HG02938 (cell line): ENCODE results near the gene SORL1.

Source experiments
- ATAC-seq: cut with Tn5 transposase; IDR thresholded peaks from one replicate; pipeline ENCODE4 v1.9.1; 2021; ENCODE audit warnings: mild to moderate bottlenecking, moderate library complexity; ENCODE audit not compliant: unreplicated experiment

The SORL1 gene

GRCh38 chr11:121427400-121427744 lies 24.7 kb upstream of the SORL1 start:
- ATAC-seq, result no peak

GRCh38 chr11:121429556-121429955 lies 22.6 kb upstream of the SORL1 start:
- no peak for ATAC-seq

DNA sequence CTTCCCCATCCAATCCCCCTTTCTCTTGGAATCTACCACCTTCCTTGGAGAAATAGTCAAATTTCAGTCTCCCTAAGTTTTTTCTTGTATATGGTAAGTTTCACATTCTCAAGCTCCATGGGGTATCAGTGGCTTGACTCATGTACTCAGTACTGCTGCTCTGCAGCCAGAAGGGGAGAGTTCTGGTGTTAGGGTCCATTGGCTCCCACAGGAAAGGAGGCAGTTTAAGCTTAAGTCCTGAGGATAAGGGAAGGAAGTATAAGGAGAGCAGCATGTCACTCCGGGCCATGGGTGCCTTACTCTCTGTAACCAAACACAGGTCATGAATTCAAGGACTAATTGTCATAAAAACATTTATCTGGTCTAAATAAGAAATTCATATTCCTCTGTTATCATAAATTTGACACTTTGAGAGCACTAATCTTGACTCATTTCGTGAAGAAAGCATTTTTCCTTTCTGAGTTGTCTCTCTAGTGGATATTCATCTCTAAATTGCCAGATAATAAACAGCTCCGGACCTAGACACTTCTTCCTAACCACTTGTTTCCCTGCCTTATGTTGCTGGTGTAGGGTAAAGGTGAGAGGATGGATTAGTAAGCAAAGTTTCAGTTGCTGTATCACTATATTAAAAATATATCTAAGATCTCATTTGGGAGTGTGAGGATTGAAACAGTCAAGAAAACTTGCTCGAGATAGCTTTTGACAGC lies 20.1 kb upstream of the SORL1 start:
- no peak for ATAC-seq

- ATAC-seq, result no peak
Measured at GRCh38 chr11:121435132-121435531, 17.0 kb upstream of the SORL1 start.

DNA sequence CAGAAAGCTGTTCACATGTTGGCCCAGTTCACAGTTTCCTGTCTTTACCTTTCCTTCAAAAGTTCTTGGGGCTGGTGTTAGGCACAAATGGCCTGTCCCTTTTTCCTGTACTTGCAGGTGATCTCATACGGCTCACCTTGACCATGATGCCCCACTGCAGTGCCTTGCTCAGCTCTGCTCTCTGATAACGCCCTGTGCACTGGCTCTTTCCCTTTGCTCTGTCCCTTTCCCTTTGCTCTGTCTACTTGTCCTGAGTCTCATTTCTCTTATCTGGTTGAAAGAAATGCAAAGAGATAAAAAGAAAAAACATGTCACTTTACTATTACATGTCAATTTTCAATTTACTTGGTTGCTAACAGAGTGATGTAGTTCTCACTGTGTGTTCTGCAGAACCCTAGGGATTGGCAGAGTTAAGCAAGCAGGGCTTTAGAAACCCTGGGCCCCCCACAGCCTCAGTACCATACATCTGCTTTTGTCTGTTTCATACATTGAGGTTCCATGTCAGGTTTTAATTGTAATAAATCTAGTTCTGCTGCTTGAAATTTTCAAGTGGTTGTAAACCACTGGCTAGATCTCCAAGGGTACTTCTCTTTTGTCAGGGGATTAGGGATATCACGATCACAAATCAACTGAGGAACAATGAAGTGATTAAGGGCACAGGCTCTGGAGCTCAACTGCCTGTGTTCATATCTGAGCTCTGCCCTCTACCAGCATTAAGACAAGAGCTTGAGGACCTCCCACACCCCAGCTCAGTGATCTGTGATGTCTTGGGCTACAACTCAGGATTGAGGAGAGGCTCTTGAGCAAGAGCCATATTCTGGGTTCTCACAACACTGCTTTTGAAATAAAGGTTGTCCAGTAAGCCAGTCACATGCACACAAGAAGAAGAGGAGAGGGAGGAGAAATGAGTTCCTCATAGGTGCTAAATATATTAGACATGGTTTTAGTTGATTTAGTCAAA lies 16.3 kb upstream of the SORL1 start:
- ATAC-seq, result no peak

- ATAC-seq, result no peak
Measured at GRCh38 chr11:121437018-121437685, 15.0 kb upstream of the SORL1 start.

GRCh38 chr11:121437686-121438078 lies 14.4 kb upstream of the SORL1 start:
- no peak for ATAC-seq

DNA sequence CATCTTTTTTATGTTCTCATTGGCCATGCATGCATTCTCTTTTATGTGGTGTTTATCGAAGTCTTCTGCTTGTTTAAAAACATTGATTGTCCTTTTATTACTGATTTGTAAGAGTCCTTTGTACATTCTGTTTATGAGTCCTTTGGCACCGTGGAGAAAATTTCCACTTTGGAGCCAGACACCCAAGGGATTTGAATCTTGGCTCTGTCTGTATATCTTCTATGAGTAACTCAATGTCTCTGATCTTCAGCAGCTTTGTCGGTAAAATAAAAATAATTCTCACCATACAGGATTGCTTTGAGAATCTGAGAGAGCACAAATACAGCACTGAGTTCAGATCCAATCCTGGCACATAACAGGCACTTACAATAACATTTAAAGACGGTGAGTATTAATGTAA lies 12.8 kb upstream of the SORL1 start:
- ATAC-seq, result no peak

- ATAC-seq, result no peak
Measured at GRCh38 chr11:121439759-121440158, 12.4 kb upstream of the SORL1 start.

DNA sequence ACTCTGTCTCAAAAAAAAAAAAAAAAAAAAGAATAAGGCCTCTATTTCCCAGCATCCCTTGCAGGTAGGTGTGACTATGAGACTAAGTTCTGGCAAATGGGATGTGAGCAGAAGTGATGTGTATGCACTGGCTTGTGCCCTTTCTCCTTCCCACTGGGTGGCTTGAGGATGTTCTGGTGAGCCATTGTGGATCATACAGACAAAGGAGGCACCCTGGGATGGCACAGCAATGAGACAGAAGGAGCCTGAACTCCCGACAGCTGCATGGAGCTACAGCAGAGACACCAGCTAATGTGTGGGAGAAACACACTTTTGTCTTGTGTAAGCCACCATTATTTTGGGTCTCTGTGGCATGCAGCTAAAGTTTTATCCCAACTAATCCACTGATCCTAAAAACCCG lies 10.6 kb upstream of the SORL1 start:
- ATAC-seq, result no peak

- ATAC-seq, result no peak
Measured at GRCh38 chr11:121443688-121444275, 8.3 kb upstream of the SORL1 start.

- no peak for ATAC-seq
Measured at GRCh38 chr11:121444526-121444925, 7.6 kb upstream of the SORL1 start.

- ATAC-seq, result peak; percentile 4
Measured at GRCh38 chr11:121445071-121445768, 6.9 kb upstream of the SORL1 start.

GRCh38 chr11:121446752-121447156 lies 5.4 kb upstream of the SORL1 start:
- no peak for ATAC-seq

GRCh38 chr11:121448011-121448410 lies 4.1 kb upstream of the SORL1 start:
- no peak for ATAC-seq

DNA sequence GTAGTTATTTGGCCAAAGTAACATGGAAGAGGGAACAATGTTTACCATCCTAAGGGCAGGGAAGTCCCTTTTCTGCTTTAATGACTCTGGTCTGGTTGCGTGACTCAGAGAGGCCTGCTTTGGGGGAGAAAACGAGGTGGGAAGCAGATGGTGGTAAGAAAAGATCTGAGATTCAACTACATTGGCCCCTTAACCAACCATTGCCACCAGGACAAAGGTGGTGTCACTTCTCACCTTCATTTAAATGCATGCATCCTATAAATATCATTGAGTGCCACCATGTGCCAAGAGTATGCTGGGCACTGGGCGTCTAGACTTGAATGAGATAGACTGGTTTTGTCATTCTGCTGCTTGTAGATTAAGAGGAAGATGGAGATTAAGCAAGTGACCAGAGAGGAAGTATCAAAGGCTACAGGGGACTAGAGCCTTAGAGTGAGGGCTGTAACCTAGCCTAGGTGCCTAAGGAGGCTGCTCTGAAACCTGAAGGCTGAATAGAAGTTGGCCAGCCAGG lies 3.6 kb upstream of the SORL1 start:
- ATAC-seq, result no peak

GRCh38 chr11:121449123-121449522 lies 3.0 kb upstream of the SORL1 start:
- no peak for ATAC-seq

DNA sequence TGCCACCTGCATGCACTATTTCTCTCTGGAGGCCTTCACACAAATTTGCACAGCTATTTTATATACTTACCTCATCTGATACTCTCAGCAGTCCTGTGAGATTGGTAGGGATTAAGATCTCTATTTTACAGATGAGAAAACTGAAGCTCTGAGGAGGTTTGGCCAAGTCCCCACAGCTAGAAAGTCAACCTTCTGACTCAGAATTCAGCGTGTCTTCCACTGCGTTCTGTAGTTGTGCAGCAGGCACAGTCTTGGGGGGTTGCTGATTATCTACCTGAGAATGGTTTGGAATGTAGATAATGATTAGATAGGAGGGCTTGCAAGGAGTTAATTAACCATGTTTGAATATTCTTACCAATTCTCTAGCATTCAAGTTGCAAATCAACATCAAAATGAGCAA lies 2.5 kb upstream of the SORL1 start:
- ATAC-seq, result no peak

GRCh38 chr11:121450401-121450800 lies 1.7 kb upstream of the SORL1 start:
- no peak for ATAC-seq

GRCh38 chr11:121451178-121451985 lies 732 bp upstream of the SORL1 start:
- peak; percentile 1 for ATAC-seq
